H9 (cell line): ENCODE data around the gene NTMT2. TPM values are rescaled to one million over a fixed set of nuclear protein-coding genes. Genes with fewer than 3 reads are reported as not detected.

Experiments
- DNase-seq: peaks from one replicate; pipeline ENCODE4 v3.0.0-alpha.2; 2017
- H2AFZ ChIP-seq: one replicate; pipeline ENCODE4 v1.6.1; 2013; ENCODE audit warnings: mild to moderate bottlenecking, low read length, control low read depth, moderate library complexity
- H2AK5ac ChIP-seq: 2 replicates; pipeline ENCODE4 v1.6.1; 2013; ENCODE audit warnings: low read length, control low read depth, mixed read lengths; ENCODE audit not compliant: insufficient read length
- H2BK120ac ChIP-seq: one replicate; pipeline ENCODE4 v1.6.1; 2013; ENCODE audit warnings: low read depth, mild to moderate bottlenecking, low read length, control low read depth, inconsistent platforms; ENCODE audit not compliant: poor library complexity, severe bottlenecking
- H2BK12ac ChIP-seq: 2 replicates; pipeline ENCODE4 v1.6.1; 2013; ENCODE audit warnings: low read length, control low read depth, mixed read lengths, low read depth; ENCODE audit not compliant: insufficient read length
- H2BK15ac ChIP-seq: 2 replicates; pipeline ENCODE4 v1.6.1; 2013; ENCODE audit warnings: low read depth, low read length, control low read depth
- H2BK20ac ChIP-seq: one replicate; pipeline ENCODE4 v1.6.1; 2013; ENCODE audit warnings: low read depth, mild to moderate bottlenecking, low read length, control low read depth, inconsistent platforms; ENCODE audit not compliant: poor library complexity, severe bottlenecking
- H2BK5ac ChIP-seq: 2 replicates; pipeline ENCODE4 v1.6.1; 2013; ENCODE audit warnings: low read length, control low read depth, mixed read lengths; ENCODE audit not compliant: insufficient read length
- H3K14ac ChIP-seq: 2 replicates; pipeline ENCODE4 v1.6.1; 2013; ENCODE audit warnings: low read length, control low read depth; ENCODE audit not compliant: insufficient read depth
- H3K18ac ChIP-seq: 2 replicates; pipeline ENCODE4 v1.6.1; 2013; ENCODE audit warnings: low read depth, mild to moderate bottlenecking, mixed read lengths, low read length, control low read depth; ENCODE audit not compliant: insufficient read length
- H3K23ac ChIP-seq: 2 replicates; pipeline ENCODE4 v1.6.1; 2013; ENCODE audit warnings: low read length, control low read depth, mixed read lengths, low read depth; ENCODE audit not compliant: insufficient read length
- H3K23me2 ChIP-seq: 2 replicates; pipeline ENCODE4 v1.6.1; 2013; ENCODE audit warnings: low read depth, mild to moderate bottlenecking, mixed read lengths, low read length, control low read depth; ENCODE audit not compliant: insufficient read length, poor library complexity, severe bottlenecking
- H3K27ac ChIP-seq: 2 replicates; pipeline ENCODE4 v1.5.1; 2013; ENCODE audit warnings: low read length, control low read depth, mixed read lengths, low read depth; ENCODE audit not compliant: insufficient read length
- H3K27me3 ChIP-seq: 2 replicates; pipeline ENCODE4 v1.6.1; 2013; ENCODE audit warnings: low read length, control low read depth, inconsistent platforms; ENCODE audit not compliant: insufficient read depth
- H3K4ac ChIP-seq: 2 replicates; pipeline ENCODE4 v1.6.1; 2013; ENCODE audit warnings: low read depth, mild to moderate bottlenecking, control low read depth, inconsistent platforms, low read length, moderate library complexity
- H3K4me1 ChIP-seq: 2 replicates; pipeline ENCODE4 v1.6.1; 2013; ENCODE audit warnings: low read length, control low read depth, inconsistent platforms; ENCODE audit not compliant: insufficient read depth
- H3K4me2 ChIP-seq: 2 replicates; pipeline ENCODE4 v1.6.1; 2013; ENCODE audit warnings: low read length, control low read depth, mixed read lengths; ENCODE audit not compliant: insufficient read length, insufficient read depth
- H3K56ac ChIP-seq: 2 replicates; pipeline ENCODE4 v1.6.1; 2013; ENCODE audit warnings: low read depth, mild to moderate bottlenecking, mixed read lengths, low read length, control low read depth; ENCODE audit not compliant: insufficient read length
- H3K79me1 ChIP-seq: 2 replicates; pipeline ENCODE4 v1.6.1; 2013; ENCODE audit warnings: low read depth, mild to moderate bottlenecking, moderate library complexity, low read length, control low read depth, inconsistent platforms; ENCODE audit not compliant: insufficient read depth, poor library complexity, severe bottlenecking
- H3K79me2 ChIP-seq: 2 replicates; pipeline ENCODE4 v1.6.1; 2013; ENCODE audit warnings: low read length, control low read depth, inconsistent platforms; ENCODE audit not compliant: insufficient read depth
- H3K9ac ChIP-seq: 2 replicates; pipeline ENCODE4 v1.6.1; 2013; ENCODE audit warnings: low read length, control low read depth, mixed read lengths; ENCODE audit not compliant: insufficient read length; ENCODE audit errors: extremely low read depth
- H3K9me3 ChIP-seq: one replicate; pipeline ENCODE4 v1.6.1; 2013; ENCODE audit warnings: low read depth, low read length, inconsistent platforms; ENCODE audit not compliant: control insufficient read depth
- H3T11ph ChIP-seq: one replicate; pipeline ENCODE4 v1.6.1; 2013; ENCODE audit warnings: mild to moderate bottlenecking, low read length, control low read depth, inconsistent platforms
- H4K20me1 ChIP-seq: one replicate; pipeline ENCODE4 v1.6.1; 2013; ENCODE audit not compliant: control insufficient read depth, insufficient read length, insufficient read depth
- H4K5ac ChIP-seq: 2 replicates; pipeline ENCODE4 v1.6.1; 2013; ENCODE audit warnings: low read depth, mild to moderate bottlenecking, mixed read lengths, low read length, control low read depth; ENCODE audit not compliant: insufficient read length
- H4K8ac ChIP-seq: replicated peaks from 2 replicates; pipeline ENCODE4 v1.6.1; 2013; ENCODE audit warnings: low read length, control low read depth, mixed read lengths, low read depth; ENCODE audit not compliant: insufficient read length
- H4K91ac ChIP-seq: 2 replicates; pipeline ENCODE4 v1.6.1; 2013; ENCODE audit warnings: low read depth, mild to moderate bottlenecking, moderate library complexity, mixed read lengths, low read length, control low read depth; ENCODE audit not compliant: insufficient read length
- H3K27ac Mint-ChIP-seq, 3 experiments: 2 replicates in 2 of 3; 3 replicates in 1 of 3; pipeline ENCODE4 v1.8.0; 2020 to 2021; ENCODE audit warnings: mixed read lengths in 3 of 3, mild to moderate bottlenecking in 1 of 3, moderate library complexity in 1 of 3
- H3K27me3 Mint-ChIP-seq: 2 replicates; pipeline ENCODE4 v1.8.0; 2021; ENCODE audit warnings: low read depth, mild to moderate bottlenecking, moderate library complexity, mixed read lengths
- H3K36me3 Mint-ChIP-seq, 3 experiments: 2 replicates in 2 of 3; 3 replicates in 1 of 3; pipeline ENCODE4 v1.8.0; 2020 to 2021; ENCODE audit warnings: low read depth in 3 of 3, mixed read lengths in 3 of 3; ENCODE audit not compliant: insufficient read depth in 1 of 3
- H3K4me1 Mint-ChIP-seq, 2 experiments: 2 replicates each; pipeline ENCODE4 v1.8.0; 2020; ENCODE audit warnings: mixed read lengths in 2 of 2
- H3K4me3 Mint-ChIP-seq, 2 experiments: 2 replicates in 1 of 2; 3 replicates in 1 of 2; pipeline ENCODE4 v1.8.0; 2020 to 2021; ENCODE audit warnings: mild to moderate bottlenecking in 2 of 2, mixed read lengths in 2 of 2, moderate library complexity in 1 of 2
- H3K9me3 Mint-ChIP-seq, 2 experiments: 2 replicates in 1 of 2; 3 replicates in 1 of 2; pipeline ENCODE4 v1.8.0; 2020; ENCODE audit warnings: mild to moderate bottlenecking in 2 of 2, mixed read lengths in 2 of 2, moderate library complexity in 1 of 2
- CTCF ChIP-seq: fragments of 200-600 bp; sonication (generic); conservative IDR thresholded peaks from 3 replicates; pipeline ENCODE4 v1.8.0; 2021; ENCODE audit warnings: antibody characterized with exemption, mild to moderate bottlenecking
- total RNA-seq: library from RNA; stranded (reverse); gene quantifications from 2 replicates; pipeline ENCODE4 v1.2.1, GENCODE V29; 2021

NTMT2 gene
- total RNA-seq, 1 experiment from 2014 or later, result 0.28 TPM

- H3K79me2 ChIP-seq, result no peaks in the 10 kb centered on the region
- no peaks in the 10 kb centered on the region for H3K9me3 ChIP-seq
- no peak overlapping the region for H3K14ac ChIP-seq
- no peaks in the 10 kb centered on the region for H3K36me3 Mint-ChIP-seq
- H3K9ac ChIP-seq, result no peak overlapping the region
- H3K9me3 Mint-ChIP-seq, result no peaks in the 10 kb centered on the region
- no peak overlapping the region for H3K4me2 ChIP-seq
- peaks cover 0 to 1% of the 10 kb centered on the region in 2 experiments; a peak in 3 of 4 replicates for H3K4me1 Mint-ChIP-seq
- no peaks in the 10 kb centered on the region for H3K4me1 ChIP-seq
- no peak overlapping the region for H4K8ac ChIP-seq
- H2AK5ac ChIP-seq, result no peak overlapping the region
- H2BK15ac ChIP-seq, result no peak overlapping the region
- H3K18ac ChIP-seq, result no peak overlapping the region
- no peak overlapping the region for H2BK12ac ChIP-seq
- H4K91ac ChIP-seq, result no peak overlapping the region
- H3K23ac ChIP-seq, result no peak overlapping the region
- no peaks in the 10 kb centered on the region for H3K79me1 ChIP-seq
- no peak for DNase-seq
- no peak overlapping the region for H3K27ac Mint-ChIP-seq
- H3K4me3 Mint-ChIP-seq, result no peak overlapping the region
- no peak overlapping the region for H3T11ph ChIP-seq
- no peaks in the 10 kb centered on the region; the same call in 1 of the 2 replicates for H3K27me3 Mint-ChIP-seq
- no peak overlapping the region for H3K56ac ChIP-seq
- H3K4ac ChIP-seq, result no peak overlapping the region
- H3K27me3 ChIP-seq, result no peaks in the 10 kb centered on the region; the same call in 1 of the 2 replicates
- no peak overlapping the region for H2BK5ac ChIP-seq
- no peaks in the 10 kb centered on the region for H4K20me1 ChIP-seq
- H4K5ac ChIP-seq, result no peak overlapping the region
- no peaks in the 10 kb centered on the region for H3K23me2 ChIP-seq
- no peak for TF ChIP-seq CTCF
- no peak overlapping the region for H3K27ac ChIP-seq
- no peak overlapping the region for H2AFZ ChIP-seq
- no peak overlapping the region for H2BK120ac ChIP-seq
- H2BK20ac ChIP-seq, result no peak overlapping the region
These were observed 52.8 kb downstream of the NTMT2 start for GRCh38 chr1:170198584-170198983.
